Endodermal cell (in vitro differentiated cells): ENCODE measurements around the gene HID1. TPM values are rescaled to one million over a fixed set of nuclear protein-coding genes. Genes with fewer than 3 reads are reported as not detected.
A peak's percentile ranks its signal among the peaks of the same experiment; 100 is the strongest.

Experiments used
- DNase-seq: peaks from one replicate; pipeline ENCODE4 v3.0.0-alpha.2; 2017
- H3K27ac ChIP-seq: 2 replicates; pipeline ENCODE4 v1.5.1; 2013; ENCODE audit warnings: mild to moderate bottlenecking, low read depth, low read length, moderate library complexity
- H3K27me3 ChIP-seq: 2 replicates; pipeline ENCODE4 v1.6.1; 2013; ENCODE audit warnings: mild to moderate bottlenecking, low read length, moderate library complexity; ENCODE audit not compliant: insufficient read depth, control insufficient read depth, poor library complexity, severe bottlenecking
- H3K36me3 ChIP-seq: 2 replicates; pipeline ENCODE4 v1.7.0; 2013; ENCODE audit warnings: mild to moderate bottlenecking, low read length, moderate library complexity; ENCODE audit not compliant: control insufficient read depth, insufficient read depth
- H3K4me1 ChIP-seq: one replicate; pipeline ENCODE4 v1.7.0; 2013; ENCODE audit warnings: low read length; ENCODE audit not compliant: control insufficient read depth, insufficient read depth
- H3K4me3 ChIP-seq: 2 replicates; pipeline ENCODE4 v1.5.1; 2013; ENCODE audit warnings: mild to moderate bottlenecking, low read length, moderate library complexity
- H3K9ac ChIP-seq: 2 replicates; pipeline ENCODE4 v1.6.1; 2013; ENCODE audit warnings: mild to moderate bottlenecking, low read length, moderate library complexity; ENCODE audit not compliant: poor library complexity, severe bottlenecking; ENCODE audit errors: extremely low read depth
- H3K9me3 ChIP-seq: 2 replicates; pipeline ENCODE4 v1.6.1; 2013; ENCODE audit warnings: mild to moderate bottlenecking, low read length, moderate library complexity; ENCODE audit not compliant: control insufficient read depth
- H3K27ac Mint-ChIP-seq: 2 replicates; pipeline ENCODE4 v1.8.0; 2020; ENCODE audit warnings: mixed read lengths
- H3K27me3 Mint-ChIP-seq: 2 replicates; pipeline ENCODE4 v1.8.0; 2021; ENCODE audit warnings: mild to moderate bottlenecking, mixed read lengths; ENCODE audit not compliant: insufficient read depth
- H3K36me3 Mint-ChIP-seq: 2 replicates; pipeline ENCODE4 v1.8.0; 2020; ENCODE audit warnings: low read depth, mixed read lengths
- H3K4me1 Mint-ChIP-seq: 2 replicates; pipeline ENCODE4 v1.8.0; 2020; ENCODE audit warnings: mixed read lengths
- H3K4me3 Mint-ChIP-seq: 2 replicates; pipeline ENCODE4 v1.8.0; 2020; ENCODE audit warnings: mild to moderate bottlenecking, moderate library complexity, mixed read lengths
- H3K9me3 Mint-ChIP-seq: 2 replicates; pipeline ENCODE4 v1.8.0; 2020; ENCODE audit warnings: mild to moderate bottlenecking, mixed read lengths
- WGBS, 2 experiments: methylation state at CpG; one replicate each; pipeline versions ENCODE4 v1.1.5 to v1.1.7; 2013; ENCODE audit warnings: missing lambda C conversion rate in 2 of 2, mixed read lengths in 1 of 2; ENCODE audit not compliant: insufficient coverage in 1 of 2, insufficient read length in 1 of 2; 5-methylcytosine and 5-hydroxymethylcytosine counted together
- total RNA-seq, 2 donors: library from RNA; stranded (reverse); fragmentation: NEBNext Ultra II Directional in 1 of 2; extraction: Animal tissue kit (Norgen Biotek cat#: 25700) in 1 of 2; gene quantifications; 2 replicates in 1 of 2; 3 replicates in 1 of 2; pipeline ENCODE4 v1.2.1, GENCODE V29; 2021
- TF ChIP-seq, protein P1 (sequence below): fragments of 200-600 bp; sonication (generic); conservative IDR thresholded peaks from 2 replicates; pipeline ENCODE4 v1.5.0; 2021; ENCODE audit warnings: antibody characterized with exemption, mild to moderate bottlenecking

The HID1 gene
- total RNA-seq, 2 donors from 2014 or later = 7.6 to 11.4 TPM

DNA sequence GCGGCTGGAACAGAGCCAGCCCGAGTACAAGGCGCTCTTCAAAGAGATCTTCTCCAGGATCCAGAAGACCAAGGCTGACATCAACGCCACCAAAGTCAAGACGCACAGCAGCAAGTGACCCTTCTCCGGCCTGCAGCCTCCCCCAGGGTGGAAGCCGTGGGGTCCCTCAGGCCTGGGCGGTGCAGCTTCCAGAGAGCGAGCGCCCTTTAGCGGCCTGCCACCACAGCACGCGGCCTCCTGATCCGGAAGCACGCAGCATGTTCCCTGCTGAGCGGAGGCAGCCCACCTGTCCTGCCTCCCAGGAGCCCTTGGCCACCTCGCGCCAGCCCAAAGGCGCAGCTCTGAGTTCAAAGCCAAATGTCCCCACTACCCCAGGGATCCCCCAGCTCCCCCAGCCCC lies 31.4 kb upstream of the HID1 start:
- Mint-ChIP-seq H3K27me3 (no peaks in the 10 kb centered on the region), H3K4me1 (no peaks in the 10 kb centered on the region), H3K36me3 (peaks cover 24% of the 10 kb centered on the region), H3K9me3 (no peaks in the 10 kb centered on the region), H3K4me3 (no peak overlapping the region), H3K27ac (no peak overlapping the region)
- Histone ChIP-seq H3K4me3 (no peak overlapping the region), H3K9ac (no peak overlapping the region), H3K4me1 (no peaks in the 10 kb centered on the region), H3K27me3 (no peaks in the 10 kb centered on the region), H3K9me3 (no peaks in the 10 kb centered on the region), H3K27ac (no peak overlapping the region), H3K36me3 (peaks cover 19% of the 10 kb centered on the region)
- WGBS, 2 experiments = 96% methylated on average over 16 to 19 of the region's 19 CpGs
- TF ChIP-seq, protein P1, sequence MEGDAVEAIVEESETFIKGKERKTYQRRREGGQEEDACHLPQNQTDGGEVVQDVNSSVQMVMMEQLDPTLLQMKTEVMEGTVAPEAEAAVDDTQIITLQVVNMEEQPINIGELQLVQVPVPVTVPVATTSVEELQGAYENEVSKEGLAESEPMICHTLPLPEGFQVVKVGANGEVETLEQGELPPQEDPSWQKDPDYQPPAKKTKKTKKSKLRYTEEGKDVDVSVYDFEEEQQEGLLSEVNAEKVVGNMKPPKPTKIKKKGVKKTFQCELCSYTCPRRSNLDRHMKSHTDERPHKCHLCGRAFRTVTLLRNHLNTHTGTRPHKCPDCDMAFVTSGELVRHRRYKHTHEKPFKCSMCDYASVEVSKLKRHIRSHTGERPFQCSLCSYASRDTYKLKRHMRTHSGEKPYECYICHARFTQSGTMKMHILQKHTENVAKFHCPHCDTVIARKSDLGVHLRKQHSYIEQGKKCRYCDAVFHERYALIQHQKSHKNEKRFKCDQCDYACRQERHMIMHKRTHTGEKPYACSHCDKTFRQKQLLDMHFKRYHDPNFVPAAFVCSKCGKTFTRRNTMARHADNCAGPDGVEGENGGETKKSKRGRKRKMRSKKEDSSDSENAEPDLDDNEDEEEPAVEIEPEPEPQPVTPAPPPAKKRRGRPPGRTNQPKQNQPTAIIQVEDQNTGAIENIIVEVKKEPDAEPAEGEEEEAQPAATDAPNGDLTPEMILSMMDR = no peak
- DNase-seq = no peak

DNA sequence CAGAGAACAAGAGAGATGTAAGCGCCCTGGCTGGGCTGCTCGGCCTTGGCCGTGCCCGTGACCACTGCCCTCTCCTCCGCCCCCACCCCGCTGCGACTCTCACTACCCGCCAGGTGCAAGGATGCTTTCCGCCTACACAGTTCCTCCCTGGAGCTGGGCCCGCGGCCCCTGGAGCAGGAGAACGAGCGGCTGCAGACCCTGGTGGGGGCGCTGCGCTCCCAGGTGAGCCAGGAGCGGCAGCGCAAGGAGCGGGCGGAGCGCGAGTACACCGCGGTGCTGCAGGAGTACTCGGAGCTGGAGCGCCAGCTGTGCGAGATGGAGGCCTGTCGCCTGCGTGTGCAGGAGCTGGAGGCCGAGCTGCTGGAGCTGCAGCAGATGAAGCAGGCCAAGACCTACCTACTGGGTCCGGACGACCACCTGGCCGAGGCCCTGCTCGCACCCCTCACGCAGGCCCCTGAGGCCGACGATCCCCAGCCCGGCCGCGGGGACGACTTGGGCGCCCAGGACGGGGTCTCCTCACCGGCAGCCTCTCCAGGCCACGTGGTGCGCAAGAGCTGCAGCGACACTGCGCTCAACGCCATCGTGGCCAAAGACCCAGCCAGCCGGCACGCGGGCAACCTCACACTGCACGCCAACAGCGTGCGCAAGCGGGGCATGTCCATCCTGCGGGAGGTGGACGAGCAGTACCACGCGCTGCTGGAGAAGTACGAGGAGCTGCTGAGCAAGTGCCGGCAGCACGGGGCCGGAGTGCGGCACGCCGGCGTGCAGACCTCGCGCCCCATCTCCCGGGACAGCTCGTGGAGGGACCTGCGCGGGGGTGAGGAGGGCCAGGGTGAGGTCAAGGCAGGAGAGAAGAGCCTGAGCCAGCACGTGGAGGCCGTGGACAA lies 30.8 kb upstream of the HID1 start:
- Histone ChIP-seq H3K4me3 (no peak overlapping the region), H3K27ac (no peak overlapping the region), H3K9ac (no peak overlapping the region), H3K4me1 (no peaks in the 10 kb centered on the region), H3K27me3 (no peaks in the 10 kb centered on the region), H3K36me3 (peaks cover 19% of the 10 kb centered on the region), H3K9me3 (no peaks in the 10 kb centered on the region)
- H3K9me3 Mint-ChIP-seq = no peaks in the 10 kb centered on the region
- peaks cover 24% of the 10 kb centered on the region for H3K36me3 Mint-ChIP-seq
- H3K4me3 Mint-ChIP-seq = no peak overlapping the region
- no peaks in the 10 kb centered on the region for H3K27me3 Mint-ChIP-seq
- WGBS, 2 experiments = 95 to 96% methylated on average over 54 to 76 of the region's 76 CpGs
- peak; percentile 86 for DNase-seq
- TF ChIP-seq, protein P1 = peak; percentile 58
- no peak overlapping the region for H3K27ac Mint-ChIP-seq
- H3K4me1 Mint-ChIP-seq = no peaks in the 10 kb centered on the region

GRCh38 chr17:75001915-75002843 lies 29.6 kb upstream of the HID1 start:
- H3K27ac Mint-ChIP-seq = no peak overlapping the region

More at GRCh38 chr17:75001915-75002843, 29.6 kb upstream of the HID1 start:
- H3K4me1 Mint-ChIP-seq = no peaks in the 10 kb centered on the region
- 90 to 95% methylated on average over 5 to 15 of the region's 15 CpGs for WGBS, 2 experiments
- no peaks in the 10 kb centered on the region for H3K9me3 Mint-ChIP-seq
- H3K36me3 Mint-ChIP-seq = peaks cover 24% of the 10 kb centered on the region
- DNase-seq = no peak
- Histone ChIP-seq H3K27ac (no peak overlapping the region), H3K27me3 (no peaks in the 10 kb centered on the region), H3K9ac (no peak overlapping the region), H3K4me3 (no peak overlapping the region), H3K4me1 (no peaks in the 10 kb centered on the region), H3K9me3 (no peaks in the 10 kb centered on the region), H3K36me3 (peaks cover 19% of the 10 kb centered on the region)
- TF ChIP-seq, protein P1 = no peak
- no peak overlapping the region for H3K4me3 Mint-ChIP-seq
- H3K27me3 Mint-ChIP-seq = no peaks in the 10 kb centered on the region
